ENCODE results near the gene SIM2. TPM values are rescaled to one million over a fixed set of nuclear protein-coding genes. Genes with fewer than 3 reads are reported as not detected.
A peak's percentile ranks its signal among the peaks of the same experiment; 100 is the strongest.
"Not testable (repeated sequence)": the region's sequence is repeated elsewhere in the genome, so short reads cannot be mapped to it uniquely, and the experiment has no call there.

The SIM2 gene, protein sequence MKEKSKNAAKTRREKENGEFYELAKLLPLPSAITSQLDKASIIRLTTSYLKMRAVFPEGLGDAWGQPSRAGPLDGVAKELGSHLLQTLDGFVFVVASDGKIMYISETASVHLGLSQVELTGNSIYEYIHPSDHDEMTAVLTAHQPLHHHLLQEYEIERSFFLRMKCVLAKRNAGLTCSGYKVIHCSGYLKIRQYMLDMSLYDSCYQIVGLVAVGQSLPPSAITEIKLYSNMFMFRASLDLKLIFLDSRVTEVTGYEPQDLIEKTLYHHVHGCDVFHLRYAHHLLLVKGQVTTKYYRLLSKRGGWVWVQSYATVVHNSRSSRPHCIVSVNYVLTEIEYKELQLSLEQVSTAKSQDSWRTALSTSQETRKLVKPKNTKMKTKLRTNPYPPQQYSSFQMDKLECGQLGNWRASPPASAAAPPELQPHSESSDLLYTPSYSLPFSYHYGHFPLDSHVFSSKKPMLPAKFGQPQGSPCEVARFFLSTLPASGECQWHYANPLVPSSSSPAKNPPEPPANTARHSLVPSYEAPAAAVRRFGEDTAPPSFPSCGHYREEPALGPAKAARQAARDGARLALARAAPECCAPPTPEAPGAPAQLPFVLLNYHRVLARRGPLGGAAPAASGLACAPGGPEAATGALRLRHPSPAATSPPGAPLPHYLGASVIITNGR
- total RNA-seq, result not detected
- long read RNA-seq, result 0 reads

DNA sequence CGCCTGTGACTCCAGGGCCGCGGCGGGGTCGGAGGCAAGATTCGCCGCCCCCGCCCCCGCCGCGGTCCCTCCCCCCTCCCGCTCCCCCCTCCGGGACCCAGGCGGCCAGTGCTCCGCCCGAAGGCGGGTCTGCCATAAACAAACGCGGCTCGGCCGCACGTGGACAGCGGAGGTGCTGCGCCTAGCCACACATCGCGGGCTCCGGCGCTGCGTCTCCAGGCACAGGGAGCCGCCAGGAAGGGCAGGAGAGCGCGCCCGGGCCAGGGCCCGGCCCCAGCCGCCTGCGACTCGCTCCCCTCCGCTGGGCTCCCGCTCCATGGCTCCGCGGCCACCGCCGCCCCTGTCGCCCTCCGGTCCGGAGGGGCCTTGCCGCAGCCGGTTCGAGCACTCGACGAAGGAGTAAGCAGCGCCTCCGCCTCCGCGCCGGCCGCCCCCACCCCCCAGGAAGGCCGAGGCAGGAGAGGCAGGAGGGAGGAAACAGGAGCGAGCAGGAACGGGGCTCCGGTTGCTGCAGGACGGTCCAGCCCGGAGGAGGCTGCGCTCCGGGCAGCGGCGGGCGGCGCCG lies at the start of gene SIM2:
Gene SIM2 (plus strand): TSS at position 135 of the 565 bp plus-strand sequence. CDS start 632 bp downstream, outside the sequence.
- H3K36me3 ChIP-seq, result no peaks in the 10 kb centered on the region
- peak within 1 kb of the TSS; percentile 69 for H3K4me3 ChIP-seq
- H3K27me3 ChIP-seq (ENCODE audit: low read depth), result peaks cover 100% of the 10 kb centered on the region
- TF ChIP-seq, protein P1, sequence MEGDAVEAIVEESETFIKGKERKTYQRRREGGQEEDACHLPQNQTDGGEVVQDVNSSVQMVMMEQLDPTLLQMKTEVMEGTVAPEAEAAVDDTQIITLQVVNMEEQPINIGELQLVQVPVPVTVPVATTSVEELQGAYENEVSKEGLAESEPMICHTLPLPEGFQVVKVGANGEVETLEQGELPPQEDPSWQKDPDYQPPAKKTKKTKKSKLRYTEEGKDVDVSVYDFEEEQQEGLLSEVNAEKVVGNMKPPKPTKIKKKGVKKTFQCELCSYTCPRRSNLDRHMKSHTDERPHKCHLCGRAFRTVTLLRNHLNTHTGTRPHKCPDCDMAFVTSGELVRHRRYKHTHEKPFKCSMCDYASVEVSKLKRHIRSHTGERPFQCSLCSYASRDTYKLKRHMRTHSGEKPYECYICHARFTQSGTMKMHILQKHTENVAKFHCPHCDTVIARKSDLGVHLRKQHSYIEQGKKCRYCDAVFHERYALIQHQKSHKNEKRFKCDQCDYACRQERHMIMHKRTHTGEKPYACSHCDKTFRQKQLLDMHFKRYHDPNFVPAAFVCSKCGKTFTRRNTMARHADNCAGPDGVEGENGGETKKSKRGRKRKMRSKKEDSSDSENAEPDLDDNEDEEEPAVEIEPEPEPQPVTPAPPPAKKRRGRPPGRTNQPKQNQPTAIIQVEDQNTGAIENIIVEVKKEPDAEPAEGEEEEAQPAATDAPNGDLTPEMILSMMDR (IDR thresholded peaks at IDR 0.05; ENCODE audit: borderline replicate concordance), result no peak
- intact Hi-C loops (cut with micrococcal nuclease), result no loop called here
- no peak for DNase-seq
- H3K9me3 ChIP-seq (replicated peaks), result no peaks in the 10 kb centered on the region
- H3K27ac ChIP-seq (replicated peaks), result no peak within 1 kb of the TSS
- H3K4me1 ChIP-seq, result peaks cover 58% of the 10 kb centered on the region

DNA sequence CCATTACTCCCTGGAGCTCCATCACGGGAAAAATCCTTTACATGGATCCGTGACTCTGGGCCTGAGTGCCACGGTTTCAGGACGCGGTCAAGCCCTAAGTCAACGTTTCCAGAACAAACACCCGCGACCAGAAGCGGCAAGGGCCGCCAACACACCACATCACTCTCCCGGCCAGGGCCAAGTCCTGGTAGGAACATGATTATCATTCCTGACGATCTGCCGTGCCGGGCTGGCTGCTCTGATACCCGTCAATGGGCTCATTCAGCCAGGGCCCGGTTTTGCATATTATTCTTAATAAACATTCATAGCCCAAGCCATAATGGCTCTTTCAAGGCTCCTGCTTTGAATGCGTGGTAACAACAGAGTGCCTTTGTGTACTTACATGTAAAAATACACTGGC lies 44.6 kb upstream of the SIM2 start:
- Histone ChIP-seq H3K4me1 (no peaks in the 10 kb centered on the region), H3K9me3 (replicated peaks) (no peaks in the 10 kb centered on the region), H3K27me3 (ENCODE audit: low read depth) (peaks cover 47% of the 10 kb centered on the region), H3K36me3 (no peaks in the 10 kb centered on the region), H3K4me3 (no peak overlapping the region), H3K27ac (replicated peaks) (no peak overlapping the region)
- DNase-seq, result no peak
- intact Hi-C loops (cut with micrococcal nuclease), result no loop called here
- TF ChIP-seq, protein P1 (IDR thresholded peaks at IDR 0.05; ENCODE audit: borderline replicate concordance), result no peak

DNA sequence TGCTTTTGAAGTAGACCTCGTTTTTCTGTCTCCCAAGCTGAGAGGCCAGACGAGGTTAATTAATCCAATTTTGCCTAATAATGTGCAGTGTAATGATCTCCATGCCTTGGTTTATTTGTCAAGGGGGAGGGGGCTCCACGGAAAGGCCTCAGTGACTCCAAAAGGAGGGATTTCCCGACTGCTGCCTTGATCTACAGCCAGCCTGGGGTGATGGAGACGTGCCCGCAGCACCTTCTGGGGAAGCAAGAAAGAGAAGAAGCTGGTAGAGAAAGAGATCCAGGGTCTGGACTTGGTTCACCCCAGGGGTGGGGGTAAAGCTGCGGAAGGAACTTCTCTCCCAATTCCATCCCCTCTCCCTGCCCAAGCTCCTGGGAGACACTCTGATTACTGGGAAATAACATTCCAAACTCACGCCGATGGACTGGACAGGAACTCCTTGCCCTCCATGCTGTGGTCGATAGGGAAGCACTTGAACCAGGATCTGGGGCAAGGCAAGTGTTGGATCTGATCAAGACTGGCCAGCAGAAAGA lies 44.1 kb upstream of the SIM2 start:
- Histone ChIP-seq H3K4me1 (no peaks in the 10 kb centered on the region), H3K4me3 (no peak overlapping the region), H3K27me3 (ENCODE audit: low read depth) (peaks cover 53% of the 10 kb centered on the region), H3K9me3 (replicated peaks) (no peaks in the 10 kb centered on the region), H3K27ac (replicated peaks) (no peak overlapping the region), H3K36me3 (no peaks in the 10 kb centered on the region)
- TF ChIP-seq, protein P1 (IDR thresholded peaks at IDR 0.05; ENCODE audit: borderline replicate concordance), result no peak
- intact Hi-C loops (cut with micrococcal nuclease), result no loop called here
- no peak for DNase-seq

DNA sequence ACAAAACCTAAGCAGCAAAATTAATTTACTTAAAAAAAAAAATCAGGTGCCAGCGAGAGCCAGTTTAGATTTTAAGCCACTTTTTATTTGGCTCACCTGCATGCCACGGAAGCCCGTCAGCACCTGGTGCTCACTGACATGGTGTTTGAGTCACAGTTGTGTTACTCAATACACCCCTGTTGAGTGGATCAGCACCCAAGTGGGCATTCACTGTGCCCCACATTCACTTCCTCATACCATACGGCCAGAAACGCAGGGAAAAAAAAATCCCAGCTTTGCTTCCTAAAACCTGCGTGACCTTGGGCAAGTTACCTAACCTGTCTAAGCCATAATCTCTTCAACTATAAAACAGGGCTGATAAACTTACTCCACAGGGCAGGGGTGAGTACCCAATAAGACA lies 42.8 kb upstream of the SIM2 start:
- Histone ChIP-seq H3K4me3 (no peak overlapping the region), H3K27ac (replicated peaks) (no peak overlapping the region), H3K4me1 (no peaks in the 10 kb centered on the region), H3K9me3 (replicated peaks) (no peaks in the 10 kb centered on the region), H3K36me3 (no peaks in the 10 kb centered on the region), H3K27me3 (ENCODE audit: low read depth) (peaks cover 64% of the 10 kb centered on the region)
- DNase-seq, result no peak
- TF ChIP-seq, protein P1 (IDR thresholded peaks at IDR 0.05; ENCODE audit: borderline replicate concordance), result no peak
- intact Hi-C loops (cut with micrococcal nuclease), result no loop called here

DNA sequence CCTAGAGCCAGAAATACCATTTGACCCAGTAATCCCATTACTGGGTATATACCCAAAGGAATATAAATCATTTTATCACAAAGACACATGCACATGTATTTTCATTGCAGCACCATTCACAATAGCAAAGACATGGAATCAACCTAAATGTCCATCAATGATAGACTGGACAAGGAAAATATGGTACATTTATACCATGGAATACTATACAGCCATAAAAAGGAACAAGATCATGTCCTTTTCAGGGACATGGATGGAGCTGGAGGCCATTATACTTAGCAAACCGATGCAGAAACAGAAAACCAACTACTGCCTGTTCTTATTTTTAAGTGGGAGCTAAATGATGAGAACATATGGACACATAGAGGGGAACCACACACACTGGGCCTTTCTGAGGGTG lies 41.6 kb upstream of the SIM2 start:
- intact Hi-C loops (cut with micrococcal nuclease), result not testable (repeated sequence)

More for the DNA sequence above, 41.6 kb upstream of the SIM2 start:
- not testable (repeated sequence) for DNase-seq; H3K27ac ChIP-seq (replicated peaks); H3K4me1 ChIP-seq; H3K4me3 ChIP-seq; H3K9me3 ChIP-seq (replicated peaks); H3K36me3 ChIP-seq
- H3K27me3 ChIP-seq (ENCODE audit: low read depth), result peaks cover 71% of the 10 kb centered on the region

All from left ventricle myocardium inferior (tissue), 1 donor.